Measurements from ENCODE around the gene HOXD11. TPM values are rescaled to one million over a fixed set of nuclear protein-coding genes. Genes with fewer than 3 reads are reported as not detected.

HOXD11 gene
- total RNA-seq, 4 donors from 2014 or later, result not detected

- Histone ChIP-seq H3K27ac (peak overlapping the region in 3 of 4 donors; percentile 63 to 76 (median 75)), H3K4me3 (peak overlapping the region; percentile 10 to 50), H3K27me3 (peaks cover 100% of the 10 kb centered on the region), H3K9me3 (no peaks in the 10 kb centered on the region), H3K36me3 (no peaks in the 10 kb centered on the region), H3K4me1 (peaks cover 0 to 39% (median 15%) of the 10 kb centered on the region in 3 donors)
- TF ChIP-seq POLR2A (IDR thresholded peaks at IDR 0.05) (no peak), CTCF (IDR thresholded peaks at IDR 0.05) (no peak), POLR2AphosphoS5 (IDR thresholded peaks at IDR 0.05) (no peak), EP300 (IDR thresholded peaks at IDR 0.05) (no peak)
- ATAC-seq, result peak; percentile 26
- 2 to 4% methylated on average over 3 to 12 of the region's 71 CpGs for WGBS, 2 donors (ENCODE audit: low coverage in 1 of 2)
Observed at GRCh38 chr2:176136374-176137251, 29.5 kb downstream of the HOXD11 start.

- 0% methylated on average over 1 of the region's 2 CpGs; no CpG with 5 or more reads in 1 of the 2 donors for WGBS, 2 donors (ENCODE audit: low coverage in 1 of 2)
Observed at GRCh38 chr2:176137252-176137580, 30.1 kb downstream of the HOXD11 start.

GRCh38 chr2:176137906-176138305 lies 30.8 kb downstream of the HOXD11 start:
- peak overlapping the region in 1 of 2 donors; percentile 52 for H3K4me3 ChIP-seq
- no peak for ATAC-seq
- H3K36me3 ChIP-seq, result no peaks in the 10 kb centered on the region
- TF ChIP-seq POLR2AphosphoS5 (IDR thresholded peaks at IDR 0.05) (no peak), POLR2A (IDR thresholded peaks at IDR 0.05) (no peak), EP300 (IDR thresholded peaks at IDR 0.05) (no peak), CTCF (IDR thresholded peaks at IDR 0.05) (no peak)
- H3K27ac ChIP-seq, result peak overlapping the region in 1 of 4 donors; percentile 59
- 37 to 38% methylated on average over 6 to 8 of the region's 8 CpGs for WGBS, 2 donors (ENCODE audit: low coverage in 1 of 2)
- peaks cover 0 to 35% (median 15%) of the 10 kb centered on the region in 3 donors for H3K4me1 ChIP-seq
- peaks cover 100% of the 10 kb centered on the region for H3K27me3 ChIP-seq
- H3K9me3 ChIP-seq, result no peaks in the 10 kb centered on the region

More at GRCh38 chr2:176137252-176137580, 30.1 kb downstream of the HOXD11 start:
- H3K4me1 ChIP-seq, result peaks cover 0 to 38% (median 15%) of the 10 kb centered on the region in 3 donors
- no peaks in the 10 kb centered on the region for H3K36me3 ChIP-seq
- H3K27ac ChIP-seq, result peak overlapping the region in 3 of 4 donors; percentile 63 to 76 (median 75)
- H3K4me3 ChIP-seq, result peak overlapping the region in 1 of 2 donors; percentile 50
- ATAC-seq, result no peak
- H3K27me3 ChIP-seq, result peaks cover 100% of the 10 kb centered on the region
- no peaks in the 10 kb centered on the region for H3K9me3 ChIP-seq
- TF ChIP-seq EP300 (IDR thresholded peaks at IDR 0.05) (no peak), POLR2A (IDR thresholded peaks at IDR 0.05) (no peak), POLR2AphosphoS5 (IDR thresholded peaks at IDR 0.05) (no peak), CTCF (IDR thresholded peaks at IDR 0.05) (no peak)

- WGBS, 2 donors (ENCODE audit: low coverage in 1 of 2), result 11 to 22% methylated on average over 6 to 13 of the region's 14 CpGs
- Histone ChIP-seq H3K9me3 (no peaks in the 10 kb centered on the region), H3K27ac (peak overlapping the region in 3 of 4 donors; percentile 50 to 59 (median 59)), H3K36me3 (no peaks in the 10 kb centered on the region), H3K4me3 (peak overlapping the region in 1 of 2 donors; percentile 52), H3K4me1 (peaks cover 0 to 35% (median 15%) of the 10 kb centered on the region in 3 donors), H3K27me3 (peaks cover 100% of the 10 kb centered on the region)
- no peak for TF ChIP-seq CTCF (IDR thresholded peaks at IDR 0.05)
- TF ChIP-seq POLR2AphosphoS5 (IDR thresholded peaks at IDR 0.05), result no peak
- TF ChIP-seq EP300 (IDR thresholded peaks at IDR 0.05), result no peak
- TF ChIP-seq POLR2A (IDR thresholded peaks at IDR 0.05), result no peak
- ATAC-seq, result no peak
Observed at GRCh38 chr2:176138526-176138922, 31.4 kb downstream of the HOXD11 start.
